AG04450 (cell line): Measurements from ENCODE around the gene AUNIP. TPM values are rescaled to one million over a fixed set of nuclear protein-coding genes. Genes with fewer than 3 reads are reported as not detected.
A peak's percentile ranks its signal among the peaks of the same experiment; 100 is the strongest.

ENCODE experiments used
- CTCF ChIA-PET: fragments of 300-600, 350-600 bp; formaldehyde crosslinking; extraction: SDS; loops from one replicate; lab custom pipeline; 2022; ENCODE audit warnings: antibody characterized with exemption, inconsistent platforms; lab: Charles Lee
- POLR2A ChIA-PET: fragments of 350-600 bp; formaldehyde crosslinking; extraction: SDS; loops from one replicate; lab custom pipeline; 2021; ENCODE audit warnings: antibody characterized with exemption, inconsistent platforms; lab: Yijun Ruan, JAX
- DNase-seq: peaks from one replicate; pipeline ENCODE4 v3.0.0-alpha.2; 2011; ENCODE audit warnings: low read depth, low spot score
- H3K27ac ChIP-seq: one replicate; pipeline ENCODE4 v1.5.1; 2012; ENCODE audit warnings: low read depth, low read length, control low read depth
- H3K27me3 ChIP-seq: one replicate; pipeline ENCODE4 v1.6.0; 2012; ENCODE audit warnings: low read length; ENCODE audit not compliant: control insufficient read depth, insufficient read depth
- H3K4me3 ChIP-seq: 2 replicates; pipeline ENCODE4 v1.5.1; 2011; ENCODE audit warnings: mild to moderate bottlenecking, low read depth, low read length, control low read depth
- H3K9me3 ChIP-seq: 2 replicates; pipeline ENCODE4 v1.5.1; 2012; ENCODE audit warnings: low read length; ENCODE audit not compliant: control insufficient read depth, insufficient read depth
- polyA plus RNA-seq: library from polyadenylated mRNA; depleted of rRNA; stranded (reverse); fragments of >200 nt; gene quantifications from 2 replicates; pipeline ENCODE4 v1.2.3, GENCODE V29; 2011
- TF ChIP-seq, protein P1 (sequence below): IDR thresholded peaks from 2 replicates; pipeline ENCODE4 v1.5.1; 2011; ENCODE audit warnings: low read depth, low read length, control low read depth, inconsistent platforms

The AUNIP gene
- polyA plus RNA-seq, 1 experiment = 0.97 TPM

DNA sequence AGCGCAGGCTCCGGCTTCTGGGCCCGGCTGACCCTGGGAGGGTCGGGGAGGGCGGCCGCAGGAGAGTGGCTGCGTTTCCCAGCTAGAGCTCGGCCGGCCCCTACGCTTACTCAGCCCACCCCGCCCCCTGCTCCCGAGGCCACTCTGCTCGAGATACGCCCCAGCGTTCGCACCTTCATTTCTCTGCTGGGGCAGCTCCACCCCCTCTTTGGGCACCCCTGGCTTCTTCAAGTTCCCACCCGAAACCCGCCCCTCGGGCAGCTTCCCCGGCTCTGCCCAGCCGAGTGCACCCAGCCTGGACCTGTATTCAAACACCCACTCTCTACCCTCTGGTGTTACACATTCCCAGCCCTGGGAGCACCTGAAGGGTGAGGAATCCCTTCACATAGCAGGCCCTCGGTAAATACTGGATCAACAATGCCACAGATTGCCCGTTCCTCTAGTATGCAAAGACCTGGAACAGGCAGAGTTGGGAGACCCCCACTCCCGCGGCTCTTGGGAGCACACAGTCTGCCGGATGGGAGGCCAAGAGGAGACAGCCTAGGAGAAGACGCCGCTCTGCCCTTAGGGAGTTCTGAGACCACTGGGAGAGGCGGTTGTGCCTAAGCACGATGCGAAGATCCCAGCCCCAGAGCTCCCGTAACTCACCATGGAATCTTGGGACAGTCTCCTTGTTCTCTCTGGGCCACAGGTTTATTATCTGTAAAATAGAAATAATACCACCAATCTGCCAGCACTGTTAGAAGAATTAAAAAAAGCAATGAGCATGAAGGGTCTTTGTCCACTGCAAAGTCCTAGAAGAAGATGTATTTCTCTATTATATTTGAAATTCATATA, 16.8 kb upstream of the AUNIP start:
- H3K27ac ChIP-seq = peak overlapping the region; percentile 65

DNA sequence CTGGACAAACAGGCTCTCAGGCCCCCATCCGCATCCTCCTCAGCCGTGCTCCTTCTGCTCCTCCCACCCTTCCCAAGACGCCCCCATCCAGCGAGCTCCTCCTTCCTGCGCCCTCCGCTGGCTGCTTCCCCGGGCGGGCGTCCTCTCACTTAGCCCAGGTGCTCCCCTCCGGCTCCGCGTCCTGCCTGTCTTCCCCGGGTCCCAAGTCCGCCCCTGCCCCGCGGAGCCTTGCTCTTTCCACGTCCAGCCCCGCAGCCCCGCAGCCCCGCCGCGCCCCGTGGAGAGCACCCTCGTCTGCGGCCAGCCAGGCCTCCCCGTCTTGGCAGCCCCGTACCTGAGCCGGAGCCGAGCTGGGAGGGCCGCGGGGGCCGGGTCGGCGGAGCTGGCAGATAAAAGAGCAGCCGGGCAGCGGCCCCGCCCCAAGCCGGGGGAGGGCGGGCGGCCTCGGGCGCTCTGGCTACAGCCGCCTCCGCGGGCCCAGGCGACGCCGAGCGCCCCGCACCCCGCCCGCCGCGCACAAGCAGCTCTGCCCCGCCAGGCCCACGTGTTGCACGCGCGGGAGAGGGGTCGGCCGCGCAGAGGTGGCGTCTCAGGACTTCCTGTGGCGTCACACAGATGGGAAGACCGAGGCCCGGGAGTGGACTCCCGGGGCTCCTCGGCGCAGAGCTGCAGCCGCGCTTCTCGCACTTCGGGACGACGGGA, 16.0 kb upstream of the AUNIP start, which contains the start of gene PAQR7:
Gene PAQR7 (minus strand): TSS at position 555 of the 702 bp plus-strand sequence. CDS start 11,869 bp downstream, outside the sequence.
- CTCF ChIA-PET = interaction anchor here (1.1 to 1.9 kb wide), 2 partner anchors 9 to 21 kb away, joined by 3 to 10 read pairs; no protein-coding TSS in a partner anchor
- peak within 1 kb of the TSS; percentile 65 for H3K27ac ChIP-seq

More for the DNA sequence above, 16.8 kb upstream of the AUNIP start:
- no peaks in the 10 kb centered on the region for H3K9me3 ChIP-seq
- H3K4me3 ChIP-seq = peak overlapping the region; percentile 69
- H3K27me3 ChIP-seq = peaks cover 3% of the 10 kb centered on the region
- ChIA-PET POLR2A (interaction anchor here (0.7 to 1.9 kb wide), 7 partner anchors 13 to 57 kb away, joined by 3 to 9 read pairs (median 4); partner anchors contain the start of gene MTFR1L), CTCF (interaction anchor here (0.7 to 1.9 kb wide), 2 partner anchors 20 to 132 kb away, joined by 3 to 10 read pairs; no protein-coding TSS in a partner anchor)
- DNase-seq = no peak
- TF ChIP-seq, protein P1, sequence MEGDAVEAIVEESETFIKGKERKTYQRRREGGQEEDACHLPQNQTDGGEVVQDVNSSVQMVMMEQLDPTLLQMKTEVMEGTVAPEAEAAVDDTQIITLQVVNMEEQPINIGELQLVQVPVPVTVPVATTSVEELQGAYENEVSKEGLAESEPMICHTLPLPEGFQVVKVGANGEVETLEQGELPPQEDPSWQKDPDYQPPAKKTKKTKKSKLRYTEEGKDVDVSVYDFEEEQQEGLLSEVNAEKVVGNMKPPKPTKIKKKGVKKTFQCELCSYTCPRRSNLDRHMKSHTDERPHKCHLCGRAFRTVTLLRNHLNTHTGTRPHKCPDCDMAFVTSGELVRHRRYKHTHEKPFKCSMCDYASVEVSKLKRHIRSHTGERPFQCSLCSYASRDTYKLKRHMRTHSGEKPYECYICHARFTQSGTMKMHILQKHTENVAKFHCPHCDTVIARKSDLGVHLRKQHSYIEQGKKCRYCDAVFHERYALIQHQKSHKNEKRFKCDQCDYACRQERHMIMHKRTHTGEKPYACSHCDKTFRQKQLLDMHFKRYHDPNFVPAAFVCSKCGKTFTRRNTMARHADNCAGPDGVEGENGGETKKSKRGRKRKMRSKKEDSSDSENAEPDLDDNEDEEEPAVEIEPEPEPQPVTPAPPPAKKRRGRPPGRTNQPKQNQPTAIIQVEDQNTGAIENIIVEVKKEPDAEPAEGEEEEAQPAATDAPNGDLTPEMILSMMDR = no peak

DNA sequence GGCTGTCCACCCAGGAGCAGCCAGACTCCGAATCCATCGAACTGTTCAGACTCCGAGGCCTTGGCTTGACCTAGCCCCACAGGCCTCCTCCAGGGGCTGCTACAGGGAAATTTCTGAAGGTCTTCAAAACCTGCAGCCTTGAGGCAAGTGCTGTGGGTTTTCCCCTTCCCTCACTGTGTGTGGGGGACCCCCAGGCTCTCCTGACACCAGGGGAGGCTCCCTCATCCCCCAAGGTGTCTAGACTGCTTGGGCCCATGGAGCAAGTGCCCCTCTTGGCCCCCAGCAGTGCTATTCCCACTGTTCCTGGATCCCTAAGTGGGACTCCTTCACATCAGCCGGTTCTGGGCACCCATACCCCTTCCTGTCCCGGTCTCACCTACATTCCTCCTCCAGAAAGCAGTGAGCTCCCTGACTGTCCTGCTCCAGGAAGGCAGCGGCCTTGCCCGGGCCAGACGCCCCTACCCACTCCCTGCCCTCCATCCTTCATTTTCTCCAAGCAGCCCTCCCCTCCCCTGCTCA, 15.4 kb upstream of the AUNIP start:
- Histone ChIP-seq H3K9me3 (no peaks in the 10 kb centered on the region), H3K27me3 (peaks cover 2% of the 10 kb centered on the region), H3K27ac (peak overlapping the region; percentile 21), H3K4me3 (peak overlapping the region; percentile 69)
- no peak for DNase-seq
- ChIA-PET CTCF (interaction anchor here (0.7 to 1.9 kb wide), 3 partner anchors 8 to 123 kb away, joined by 3 to 10 read pairs (median 4); partner anchors contain the start of gene PAFAH2), POLR2A (interaction anchor here (0.6 to 1.9 kb wide), 8 partner anchors 11 to 606 kb away, joined by 3 to 9 read pairs (median 4); partner anchors contain the start of gene MTFR1L)
- TF ChIP-seq, protein P1 = no peak

More for the DNA sequence above, 16.0 kb upstream of the AUNIP start, which contains the start of gene PAQR7:
- POLR2A ChIA-PET = interaction anchor here (0.7 to 1.9 kb wide), 8 partner anchors 12 to 56 kb away, joined by 3 to 9 read pairs (median 4); partner anchors contain the start of gene MTFR1L
- Histone ChIP-seq H3K27me3 (peaks cover 3% of the 10 kb centered on the region), H3K9me3 (no peaks in the 10 kb centered on the region), H3K4me3 (peak within 1 kb of the TSS; percentile 69)
- DNase-seq = no peak
- TF ChIP-seq, protein P1 = 0 out of 2 replicates have a peak, but pooled peaks have one; percentile 22

DNA sequence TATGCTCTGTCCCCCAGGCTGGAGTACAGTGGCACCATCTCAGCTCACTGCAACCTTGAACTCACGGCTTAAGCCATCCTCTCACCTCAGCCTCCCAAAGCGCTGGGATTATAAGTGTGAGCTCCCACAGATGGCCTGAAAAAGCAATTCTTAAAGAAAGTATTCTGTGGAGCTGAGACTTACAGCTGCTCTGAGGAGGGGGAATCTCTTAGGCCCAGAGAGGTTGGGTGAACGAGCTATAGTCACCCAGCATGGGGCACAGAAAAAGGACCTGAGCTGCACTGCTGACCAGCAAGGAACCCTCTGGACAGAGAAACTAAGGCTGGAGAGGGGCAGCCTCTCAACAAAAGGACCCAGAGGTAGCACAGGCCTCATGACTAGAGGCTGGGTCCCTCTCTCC, 15.0 kb upstream of the AUNIP start:
- ChIA-PET POLR2A (interaction anchor here (0.6 to 1.9 kb wide), 4 partner anchors 14 to 607 kb away, joined by 3 to 9 read pairs (median 4); no protein-coding TSS in a partner anchor), CTCF (interaction anchor here (0.7 to 1.9 kb wide), 2 partner anchors 22 to 123 kb away, joined by 4 to 10 read pairs; partner anchors contain the start of gene PAFAH2)
- Histone ChIP-seq H3K4me3 (peak overlapping the region; percentile 69), H3K9me3 (no peaks in the 10 kb centered on the region), H3K27me3 (no peaks in the 10 kb centered on the region), H3K27ac (no peak overlapping the region)
- DNase-seq = no peak
- TF ChIP-seq, protein P1 = no peak
